ENCODE results near the gene MORC4.

Gene MORC4

GRCh38 chrX:107000013-107000515, at the start of gene MORC4:
TSS of gene MORC4 (minus strand) at chrX:107000212. CDS start at chrX:106999969, 243 bp downstream.
- Mint-ChIP-seq H3K4me1 (peaks cover 11% of the 10 kb centered on the region), H3K36me3 (no peaks in the 10 kb centered on the region), H3K9me3 (no peaks in the 10 kb centered on the region), H3K27ac (no peak within 1 kb of the TSS), H3K4me3 (peak within 1 kb of the TSS; percentile 74), H3K27me3 (no peaks in the 10 kb centered on the region)
- DNase-seq = peak; percentile 66
- CTCF ChIA-PET = interaction anchor here (0.9 to 1.8 kb wide), 3 partner anchors 105 to 451 kb away, joined by 3 to 9 read pairs (median 3); no protein-coding TSS in a partner anchor

- Mint-ChIP-seq H3K4me3 (no peak overlapping the region), H3K27me3 (no peaks in the 10 kb centered on the region), H3K4me1 (no peaks in the 10 kb centered on the region), H3K27ac (no peak overlapping the region), H3K36me3 (no peaks in the 10 kb centered on the region), H3K9me3 (no peaks in the 10 kb centered on the region)
- CTCF ChIA-PET = no interaction called here
- DNase-seq = no peak
These were observed 47.6 kb upstream of the MORC4 start for GRCh38 chrX:107047622-107048021.

DNA sequence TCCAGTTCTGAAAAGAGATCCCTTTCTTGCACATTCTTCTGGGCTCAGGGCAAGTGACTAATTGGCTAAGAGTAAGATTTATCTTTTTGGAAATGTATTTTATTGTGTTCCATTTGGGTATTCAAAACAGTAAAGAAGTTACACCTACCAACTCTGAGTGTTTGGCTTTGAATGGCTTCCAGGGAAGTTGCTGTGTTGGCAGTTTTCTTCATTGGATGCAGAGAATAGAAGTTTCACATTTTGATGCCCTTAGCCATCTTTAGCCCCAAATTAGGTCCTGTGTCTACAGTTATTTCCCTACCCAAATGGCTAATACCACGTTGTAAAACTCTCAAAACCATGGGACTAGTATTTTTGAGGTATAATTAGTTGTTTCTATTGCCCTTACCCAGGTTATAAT, 29.7 kb upstream of the MORC4 start:
- no peaks in the 10 kb centered on the region for H3K4me1 Mint-ChIP-seq
- no peak overlapping the region for H3K4me3 Mint-ChIP-seq
- H3K36me3 Mint-ChIP-seq = no peaks in the 10 kb centered on the region
- CTCF ChIA-PET = interaction anchor here (1.0 kb wide), 1 partner anchor 399 kb away, joined by 4 read pairs; no protein-coding TSS in a partner anchor
- DNase-seq = no peak
- no peaks in the 10 kb centered on the region for H3K9me3 Mint-ChIP-seq
- H3K27me3 Mint-ChIP-seq = no peaks in the 10 kb centered on the region
- H3K27ac Mint-ChIP-seq = no peak overlapping the region

GRCh38 chrX:107025545-107025944, 25.5 kb upstream of the MORC4 start:
- Mint-ChIP-seq H3K27ac (no peak overlapping the region), H3K4me3 (no peak overlapping the region), H3K9me3 (no peaks in the 10 kb centered on the region), H3K36me3 (no peaks in the 10 kb centered on the region), H3K27me3 (no peaks in the 10 kb centered on the region), H3K4me1 (no peaks in the 10 kb centered on the region)
- CTCF ChIA-PET = interaction anchor here (1.0 to 1.1 kb wide), 3 partner anchors 131 to 404 kb away, joined by 3 read pairs; no protein-coding TSS in a partner anchor
- DNase-seq = no peak

- Mint-ChIP-seq H3K27ac (no peak overlapping the region), H3K4me3 (no peak overlapping the region), H3K9me3 (peaks cover 2% of the 10 kb centered on the region), H3K27me3 (no peaks in the 10 kb centered on the region), H3K4me1 (no peaks in the 10 kb centered on the region), H3K36me3 (no peaks in the 10 kb centered on the region)
- no peak for DNase-seq
- CTCF ChIA-PET = no interaction called here
These were observed 14.9 kb upstream of the MORC4 start for GRCh38 chrX:107014936-107015335.

DNA sequence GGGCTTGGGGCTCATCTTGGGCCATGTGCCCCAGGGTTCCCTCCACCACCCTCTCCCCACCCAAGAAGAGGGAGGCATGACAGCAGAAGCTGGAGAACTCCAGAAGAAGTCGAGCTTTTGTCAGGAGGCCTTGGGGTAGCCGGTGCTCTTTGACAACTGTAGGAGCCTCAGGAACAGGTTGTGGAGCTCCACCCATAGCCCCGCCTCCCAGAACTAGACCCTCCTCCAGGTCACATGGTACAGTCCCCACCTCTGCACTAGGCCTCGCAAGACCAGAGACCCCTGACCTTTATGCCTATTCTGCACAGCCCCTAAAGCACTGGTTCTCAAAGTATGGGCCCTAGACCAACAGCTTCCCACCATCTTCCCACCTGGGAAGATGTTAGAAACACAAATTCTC, 8.0 kb upstream of the MORC4 start:
- Mint-ChIP-seq H3K27me3 (no peaks in the 10 kb centered on the region), H3K36me3 (no peaks in the 10 kb centered on the region), H3K4me3 (no peak overlapping the region), H3K9me3 (no peaks in the 10 kb centered on the region), H3K4me1 (no peaks in the 10 kb centered on the region), H3K27ac (no peak overlapping the region)
- no peak for DNase-seq
- CTCF ChIA-PET = no interaction called here

- peaks cover 11% of the 10 kb centered on the region for H3K4me1 Mint-ChIP-seq
- CTCF ChIA-PET = interaction anchor here (0.6 to 1.8 kb wide), 5 partner anchors 38 to 451 kb away, joined by 3 to 9 read pairs (median 4); no protein-coding TSS in a partner anchor
- no peaks in the 10 kb centered on the region for H3K36me3 Mint-ChIP-seq
- H3K4me3 Mint-ChIP-seq = peak overlapping the region; percentile 74
- DNase-seq = peak; percentile 63
- no peaks in the 10 kb centered on the region for H3K27me3 Mint-ChIP-seq
- no peaks in the 10 kb centered on the region for H3K9me3 Mint-ChIP-seq
- no peak overlapping the region for H3K27ac Mint-ChIP-seq
These were observed 723 bp downstream of the MORC4 start for GRCh38 chrX:106999002-106999975.

- no peak overlapping the region for H3K4me3 Mint-ChIP-seq
- no peak for DNase-seq
- peaks cover 11% of the 10 kb centered on the region for H3K4me1 Mint-ChIP-seq
- CTCF ChIA-PET = no interaction called here
- no peaks in the 10 kb centered on the region for H3K9me3 Mint-ChIP-seq
- H3K36me3 Mint-ChIP-seq = no peaks in the 10 kb centered on the region
- no peaks in the 10 kb centered on the region for H3K27me3 Mint-ChIP-seq
- no peak overlapping the region for H3K27ac Mint-ChIP-seq
These were observed 2.4 kb downstream of the MORC4 start for GRCh38 chrX:106997611-106998010.

DNA sequence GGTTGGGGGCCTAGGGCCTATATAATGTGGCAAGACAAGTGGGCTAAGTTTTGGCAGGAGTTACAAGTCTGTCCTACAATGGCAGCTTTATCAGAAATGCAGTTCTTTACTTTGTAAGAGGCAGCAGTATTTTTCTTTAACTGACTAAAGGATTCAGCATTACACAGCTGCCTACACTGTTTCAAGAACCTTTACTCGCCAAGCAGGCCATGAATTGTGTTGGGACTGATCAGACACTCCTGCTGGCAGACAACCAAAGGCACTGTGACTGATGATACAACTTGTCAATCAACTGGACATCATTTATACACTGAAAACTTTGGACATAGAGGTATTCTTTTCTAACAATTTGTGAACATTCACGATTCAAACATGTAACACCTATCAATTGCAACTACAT, 4.3 kb downstream of the MORC4 start:
- Mint-ChIP-seq H3K4me1 (peaks cover 11% of the 10 kb centered on the region), H3K27me3 (no peaks in the 10 kb centered on the region), H3K36me3 (peaks cover 3% of the 10 kb centered on the region), H3K27ac (no peak overlapping the region), H3K4me3 (no peak overlapping the region), H3K9me3 (no peaks in the 10 kb centered on the region)
- no peak for DNase-seq
- CTCF ChIA-PET = interaction anchor here (0.6 kb wide), 1 partner anchor 786 kb away, joined by 3 read pairs; no protein-coding TSS in a partner anchor

GRCh38 chrX:106987488-106987887, 12.5 kb downstream of the MORC4 start:
- H3K4me3 Mint-ChIP-seq = no peak overlapping the region
- H3K36me3 Mint-ChIP-seq = peaks cover 3% of the 10 kb centered on the region
- no peaks in the 10 kb centered on the region for H3K27me3 Mint-ChIP-seq
- H3K9me3 Mint-ChIP-seq = no peaks in the 10 kb centered on the region
- H3K27ac Mint-ChIP-seq = peak overlapping the region; percentile 37
- CTCF ChIA-PET = no interaction called here
- peaks cover 15% of the 10 kb centered on the region for H3K4me1 Mint-ChIP-seq
- DNase-seq = no peak

GRCh38 chrX:106980952-106981626, 18.9 kb downstream of the MORC4 start:
- CTCF ChIA-PET = no interaction called here
- Mint-ChIP-seq H3K9me3 (no peaks in the 10 kb centered on the region), H3K4me3 (no peak overlapping the region), H3K36me3 (peaks cover 1% of the 10 kb centered on the region), H3K4me1 (no peaks in the 10 kb centered on the region), H3K27ac (no peak overlapping the region), H3K27me3 (no peaks in the 10 kb centered on the region)
- DNase-seq = no peak

DNA sequence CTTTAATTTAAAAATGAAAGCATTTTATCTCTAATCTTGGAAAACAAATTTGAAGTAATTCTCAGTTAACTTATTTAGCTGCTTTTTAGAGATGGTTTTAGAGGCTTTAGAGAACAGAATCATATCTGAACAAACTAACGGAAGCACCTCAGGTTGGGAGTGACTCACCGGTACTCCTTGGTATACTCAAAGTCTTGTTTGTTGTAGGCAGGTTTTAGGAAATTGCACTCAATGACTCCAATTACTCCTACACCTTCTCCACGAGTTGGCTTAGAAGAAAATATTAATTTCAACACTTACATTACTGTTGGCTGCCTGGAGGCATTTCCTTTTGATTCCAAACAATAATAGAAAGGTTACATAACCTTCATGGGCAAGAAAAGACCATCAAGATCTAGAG, 23.6 kb downstream of the MORC4 start:
- Mint-ChIP-seq H3K9me3 (no peaks in the 10 kb centered on the region), H3K27me3 (no peaks in the 10 kb centered on the region), H3K36me3 (peaks cover 5% of the 10 kb centered on the region), H3K4me1 (no peaks in the 10 kb centered on the region), H3K4me3 (no peak overlapping the region), H3K27ac (no peak overlapping the region)
- CTCF ChIA-PET = no interaction called here
- no peak for DNase-seq

DNA sequence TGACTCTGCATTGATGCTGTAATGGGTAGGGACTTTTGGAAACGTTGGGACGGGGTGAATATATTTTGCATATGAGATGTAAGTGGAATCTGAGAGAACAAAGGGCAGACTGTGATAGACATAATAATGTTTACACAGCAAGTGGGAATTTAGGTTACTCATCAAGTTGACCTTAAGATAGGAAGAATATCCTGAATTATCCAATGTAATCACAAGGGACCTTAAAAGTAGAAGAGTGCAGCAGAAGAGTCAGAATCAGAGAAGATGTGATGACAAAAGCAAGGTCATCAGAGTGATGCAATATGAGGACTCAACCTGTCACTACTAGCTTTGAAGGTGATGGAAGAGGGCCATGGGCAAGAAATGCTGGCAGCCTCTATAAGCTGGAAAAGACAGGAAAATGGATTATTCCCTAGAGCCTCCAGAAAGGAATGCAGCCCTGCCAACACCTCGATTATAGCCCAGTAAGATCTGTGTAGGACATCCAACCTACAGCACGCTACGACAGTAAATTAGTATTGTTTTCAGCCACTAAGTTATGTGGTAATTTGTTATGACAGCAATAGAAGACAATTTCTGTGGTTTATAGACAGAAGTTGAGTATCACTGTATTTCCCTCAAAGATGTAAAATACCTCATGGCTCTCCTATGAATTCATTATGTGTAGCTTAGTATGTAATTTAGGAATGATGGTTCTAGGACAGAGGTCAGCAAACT, 26.4 kb downstream of the MORC4 start:
- CTCF ChIA-PET = no interaction called here
- Mint-ChIP-seq H3K27ac (no peak overlapping the region), H3K4me1 (no peaks in the 10 kb centered on the region), H3K4me3 (no peak overlapping the region), H3K27me3 (no peaks in the 10 kb centered on the region), H3K9me3 (peaks cover 5% of the 10 kb centered on the region), H3K36me3 (peaks cover 12% of the 10 kb centered on the region)
- DNase-seq = no peak

DNA sequence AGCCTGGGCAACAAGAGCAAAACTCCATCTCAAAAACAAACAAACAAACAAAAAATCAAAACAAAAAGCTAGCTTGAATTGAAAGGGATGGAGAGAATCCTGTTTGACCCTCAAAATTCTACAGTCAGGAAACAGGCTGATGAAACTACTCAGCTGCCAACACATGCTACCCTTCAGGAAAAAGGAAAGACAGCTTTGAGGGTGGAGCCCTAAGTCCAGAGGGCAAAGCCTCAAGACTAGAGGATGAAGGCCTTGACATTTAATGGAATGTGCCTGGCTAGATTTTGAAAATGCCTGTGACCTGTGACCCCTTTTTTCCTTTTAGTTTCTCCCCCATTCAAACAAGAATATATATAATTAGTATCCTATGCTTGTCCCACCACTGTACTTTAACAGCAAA, 27.1 kb downstream of the MORC4 start:
- no peak overlapping the region for H3K27ac Mint-ChIP-seq
- no peaks in the 10 kb centered on the region for H3K27me3 Mint-ChIP-seq
- no peak for DNase-seq
- H3K9me3 Mint-ChIP-seq = peaks cover 5% of the 10 kb centered on the region
- no peak overlapping the region for H3K4me3 Mint-ChIP-seq
- H3K4me1 Mint-ChIP-seq = no peaks in the 10 kb centered on the region
- H3K36me3 Mint-ChIP-seq = peaks cover 12% of the 10 kb centered on the region
- CTCF ChIA-PET = no interaction called here
